GM18526 (cell line): ENCODE results near the gene SHC2.

Source experiments
- POLR2A ChIP-seq: IDR thresholded peaks from 3 replicates; pipeline ENCODE4 v1.6.1; 2011; ENCODE audit not compliant: insufficient read length; ENCODE audit errors: extremely low read depth

The SHC2 gene

GRCh38 chr19:369876-370275 lies 91.0 kb downstream of the SHC2 start:
- no peak for TF ChIP-seq POLR2A

DNA sequence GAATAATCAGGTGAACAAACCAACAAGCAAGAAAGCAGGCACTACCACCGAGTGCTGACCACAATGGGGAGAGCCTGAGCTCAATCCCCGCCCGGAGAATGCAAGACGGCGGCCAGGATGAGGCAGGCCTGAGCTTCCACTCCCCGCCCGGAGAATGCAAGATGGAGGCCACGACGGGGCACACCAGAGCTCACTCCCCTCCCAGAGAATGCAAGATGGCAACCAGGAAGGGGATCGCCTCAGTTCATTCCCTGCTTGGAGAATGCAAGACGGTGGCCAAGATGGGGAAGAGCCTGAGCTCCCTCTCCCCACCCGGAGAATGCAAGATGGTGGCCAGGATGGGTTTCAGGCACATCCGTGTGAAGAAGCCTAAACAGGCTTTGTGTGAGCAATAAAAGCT lies 91.6 kb downstream of the SHC2 start:
- no peak for TF ChIP-seq POLR2A

DNA sequence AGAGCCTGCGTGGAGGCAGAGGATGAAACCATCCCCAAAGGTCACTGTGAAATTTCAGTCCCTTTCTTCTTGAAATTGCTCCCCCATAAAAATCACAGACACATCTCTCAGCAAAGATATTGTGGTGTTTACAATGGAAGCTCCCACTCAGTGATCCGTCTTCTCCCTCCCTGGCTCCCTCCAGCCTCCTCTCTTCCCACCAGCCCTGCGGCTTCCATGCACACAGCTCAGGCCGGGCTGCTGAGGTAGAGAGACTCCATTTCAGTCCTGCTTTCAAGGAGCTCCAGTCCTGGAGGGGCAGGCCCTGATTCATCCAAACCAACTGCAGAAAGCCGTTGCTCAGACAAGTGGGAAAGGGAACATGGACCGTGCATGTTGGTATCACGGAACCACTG lies 92.2 kb downstream of the SHC2 start:
- no peak for TF ChIP-seq POLR2A

DNA sequence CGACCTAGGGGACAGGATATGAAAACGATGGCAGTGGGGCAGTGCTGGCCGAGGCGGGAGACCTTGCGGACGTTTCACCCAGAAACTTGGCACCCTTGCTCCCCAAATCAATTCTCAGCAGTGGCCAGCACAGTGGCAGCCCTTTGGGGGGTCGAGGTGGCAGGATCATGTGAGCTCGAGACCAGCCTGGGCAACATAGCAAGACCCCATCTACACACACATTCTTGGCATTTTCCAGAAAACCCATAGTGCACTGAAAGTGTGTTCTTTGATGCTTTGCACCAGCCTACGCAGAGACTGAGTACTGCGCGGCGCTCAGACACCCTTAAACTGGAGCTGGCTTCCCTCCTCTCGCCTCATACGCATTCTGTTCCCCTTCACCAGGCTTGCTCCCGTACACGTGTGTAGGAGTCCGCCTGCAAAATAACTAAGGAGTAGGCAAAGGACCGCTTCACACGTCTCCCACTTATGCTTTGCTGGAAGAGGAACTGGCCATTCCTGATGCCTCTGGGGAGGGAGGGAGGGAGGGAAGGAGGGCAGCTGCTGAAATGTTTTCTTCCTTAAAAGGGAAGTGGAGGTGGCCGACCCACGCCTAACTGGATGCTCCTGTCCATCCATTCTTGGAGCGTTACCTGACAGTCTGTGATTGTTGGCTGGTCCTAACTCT lies 92.7 kb downstream of the SHC2 start:
- no peak for TF ChIP-seq POLR2A

DNA sequence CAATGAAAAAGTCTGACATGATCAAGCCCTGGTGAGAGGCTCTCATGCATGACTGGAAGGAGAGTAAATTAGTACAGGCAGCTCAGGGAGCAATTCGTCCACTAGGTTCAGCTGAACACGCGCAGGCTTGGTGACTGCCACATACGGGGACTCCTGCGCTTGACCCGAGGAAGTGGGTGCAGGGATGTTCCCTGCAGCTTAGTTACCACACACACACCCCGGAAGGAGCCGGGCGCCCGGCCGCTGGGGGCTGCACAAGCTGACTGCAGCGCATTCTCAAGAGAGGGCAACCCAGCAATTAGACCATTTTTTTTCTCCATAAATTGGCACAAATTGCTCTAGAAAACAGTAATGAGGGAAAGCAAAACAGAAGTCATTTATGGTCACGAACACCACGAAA lies 93.3 kb downstream of the SHC2 start:
- TF ChIP-seq POLR2A, result no peak

DNA sequence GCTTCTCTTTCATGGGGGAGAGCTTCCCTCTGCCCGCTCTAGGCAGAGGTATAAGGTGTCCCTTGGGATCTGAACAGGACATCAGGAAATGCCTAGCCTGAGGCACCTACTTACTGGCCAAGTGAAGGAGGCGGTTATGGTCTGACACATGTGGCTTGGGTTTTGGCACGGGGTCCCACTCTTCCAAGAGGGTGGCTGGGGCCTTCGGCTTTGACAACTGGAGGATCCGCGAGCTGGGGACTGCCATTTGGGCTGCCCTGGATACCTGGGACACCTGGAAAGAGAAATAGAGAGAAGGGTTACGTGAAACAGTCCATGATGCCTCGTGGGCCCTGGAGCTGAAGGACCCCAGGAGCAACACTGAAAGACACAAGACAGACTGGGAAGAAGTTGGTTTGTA lies 93.9 kb downstream of the SHC2 start:
- TF ChIP-seq POLR2A, result no peak
